Measurements from ENCODE around the gene ZNF584.
"Not testable (repeated sequence)": the region's sequence is repeated elsewhere in the genome, so short reads cannot be mapped to it uniquely, and the experiment has no call there.

Gene ZNF584

GRCh38 chr19:58408152-58409009 lies at the start of gene ZNF584:
Gene ZNF584 (plus strand): TSS chr19:58408649. CDS start chr19:58409148, 499 bp downstream.
- peak; percentile 99 for DNase-seq

DNA sequence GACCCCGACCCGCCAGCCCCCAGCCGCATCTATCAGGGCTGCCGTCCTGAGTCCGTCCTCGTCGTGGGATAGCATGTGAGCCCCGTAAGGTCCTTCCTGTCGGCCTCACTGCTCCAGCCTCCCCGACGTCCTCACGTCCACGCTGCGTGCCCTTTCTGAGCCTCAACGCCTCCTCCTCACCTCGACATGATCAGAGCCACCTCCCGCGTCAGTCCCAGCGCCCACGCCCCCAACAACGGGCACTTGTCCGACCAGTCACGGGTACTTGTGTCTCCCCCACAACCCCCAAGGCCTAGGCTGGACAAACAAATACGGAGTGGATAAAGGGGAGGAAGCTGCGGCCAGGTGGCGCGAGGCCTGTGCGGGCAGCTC lies 46.6 kb upstream of the ZNF584 start:
- peak; percentile 75 for DNase-seq

GRCh38 chr19:58362272-58362994 lies 46.0 kb upstream of the ZNF584 start, which contains the start of gene ZNF497:
Gene ZNF497 (minus strand): TSS chr19:58362751. CDS start chr19:58357635, 5,116 bp downstream.
- DNase-seq: peak; percentile 99

GRCh38 chr19:58364146-58364545 lies 44.3 kb upstream of the ZNF584 start:
- DNase-seq: no peak

GRCh38 chr19:58366585-58367430 lies 41.6 kb upstream of the ZNF584 start:
- DNase-seq: no peak

DNA sequence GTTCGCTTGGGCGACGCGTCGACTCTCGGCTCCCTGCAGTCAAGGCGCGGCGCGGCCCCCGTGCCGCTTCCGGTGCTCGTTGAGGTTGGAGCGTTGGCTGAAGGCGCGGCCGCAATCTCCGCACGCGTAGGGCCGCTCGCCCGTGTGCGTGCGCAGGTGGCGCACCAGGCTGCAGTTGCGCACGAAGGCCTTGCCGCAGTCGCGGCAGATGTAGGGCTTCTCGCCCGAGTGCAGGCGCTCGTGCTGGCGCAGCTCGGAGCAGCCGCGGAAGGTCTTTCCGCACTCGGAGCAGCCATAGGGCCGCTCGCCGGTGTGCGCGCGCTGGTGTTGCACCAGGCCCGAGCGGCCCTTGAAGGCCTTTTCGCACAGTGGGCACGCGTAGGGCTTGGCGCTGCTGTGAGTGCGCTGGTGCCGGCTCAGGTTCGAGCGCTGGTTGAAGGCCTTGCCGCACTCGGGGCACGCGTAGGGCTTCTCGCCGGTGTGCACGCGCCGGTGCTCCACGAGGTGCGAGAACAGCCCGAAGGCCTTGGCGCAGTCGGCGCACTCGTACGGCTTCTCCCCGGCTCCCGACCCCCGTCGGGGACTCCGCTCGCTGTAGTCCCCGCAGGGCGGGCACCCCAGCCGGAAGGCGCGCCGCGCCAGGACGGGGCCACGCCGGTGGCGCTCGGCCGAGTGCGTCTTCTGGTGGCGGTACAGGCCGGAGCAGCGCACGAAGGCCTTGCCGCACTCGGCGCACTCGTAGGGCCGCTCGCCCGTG lies 40.6 kb upstream of the ZNF584 start:
- DNase-seq: no peak

- DNase-seq: no peak
Observed at GRCh38 chr19:58368561-58369360, 39.7 kb upstream of the ZNF584 start.

DNA sequence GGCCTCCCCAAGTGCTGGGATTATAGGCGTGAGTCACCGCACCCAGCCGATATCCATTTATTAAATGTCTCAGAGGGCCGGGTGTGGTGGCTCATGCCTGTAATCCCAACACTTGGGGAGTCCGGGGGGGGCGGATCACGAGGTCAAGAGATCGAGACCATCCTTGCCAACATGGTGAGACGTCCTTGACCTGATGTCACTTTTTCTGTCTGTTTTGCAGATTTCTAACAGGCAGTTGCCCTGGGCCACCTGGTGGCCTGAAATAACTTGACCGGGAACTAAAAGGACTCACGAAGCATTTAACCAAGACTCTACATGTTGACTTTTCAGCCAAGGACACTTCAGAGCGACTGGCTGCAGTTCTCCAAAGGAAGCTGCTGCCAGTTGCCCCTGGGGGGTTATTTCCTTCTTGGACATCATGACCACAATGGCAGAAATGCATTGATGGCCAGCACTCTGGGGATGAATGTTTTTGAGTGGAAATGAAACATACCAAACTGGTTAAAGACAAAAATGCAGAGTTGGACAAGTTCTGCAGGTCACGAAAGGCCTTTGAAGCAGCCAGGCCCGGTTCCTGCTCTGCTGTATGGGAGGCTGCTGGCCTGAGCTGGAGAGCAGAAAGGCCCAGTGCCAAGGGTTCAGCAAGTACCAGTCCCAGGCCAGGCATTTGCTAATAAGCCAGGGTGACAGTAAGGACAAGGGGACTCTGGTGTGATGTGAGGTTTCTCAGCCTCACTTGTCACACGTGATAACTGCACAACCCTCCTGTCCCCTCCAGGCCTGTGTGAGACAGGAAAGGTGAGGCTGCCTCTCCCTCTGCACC lies 35.9 kb upstream of the ZNF584 start:
- no peak for DNase-seq

GRCh38 chr19:58374200-58374599 lies 34.2 kb upstream of the ZNF584 start:
- no peak for DNase-seq

- not testable (repeated sequence) for DNase-seq
Observed at GRCh38 chr19:58376724-58377123, 31.7 kb upstream of the ZNF584 start.

- DNase-seq: no peak
Observed at GRCh38 chr19:58379246-58379645, 29.2 kb upstream of the ZNF584 start.

GRCh38 chr19:58380037-58380661 lies 28.3 kb upstream of the ZNF584 start:
- peak; percentile 63 for DNase-seq

GRCh38 chr19:58380662-58381459 lies 27.6 kb upstream of the ZNF584 start, which contains the start of gene ZNF837:
Gene ZNF837 (minus strand): TSS chr19:58381030. CDS start chr19:58369332, 11,698 bp downstream.
- peak; percentile 100 for DNase-seq

DNA sequence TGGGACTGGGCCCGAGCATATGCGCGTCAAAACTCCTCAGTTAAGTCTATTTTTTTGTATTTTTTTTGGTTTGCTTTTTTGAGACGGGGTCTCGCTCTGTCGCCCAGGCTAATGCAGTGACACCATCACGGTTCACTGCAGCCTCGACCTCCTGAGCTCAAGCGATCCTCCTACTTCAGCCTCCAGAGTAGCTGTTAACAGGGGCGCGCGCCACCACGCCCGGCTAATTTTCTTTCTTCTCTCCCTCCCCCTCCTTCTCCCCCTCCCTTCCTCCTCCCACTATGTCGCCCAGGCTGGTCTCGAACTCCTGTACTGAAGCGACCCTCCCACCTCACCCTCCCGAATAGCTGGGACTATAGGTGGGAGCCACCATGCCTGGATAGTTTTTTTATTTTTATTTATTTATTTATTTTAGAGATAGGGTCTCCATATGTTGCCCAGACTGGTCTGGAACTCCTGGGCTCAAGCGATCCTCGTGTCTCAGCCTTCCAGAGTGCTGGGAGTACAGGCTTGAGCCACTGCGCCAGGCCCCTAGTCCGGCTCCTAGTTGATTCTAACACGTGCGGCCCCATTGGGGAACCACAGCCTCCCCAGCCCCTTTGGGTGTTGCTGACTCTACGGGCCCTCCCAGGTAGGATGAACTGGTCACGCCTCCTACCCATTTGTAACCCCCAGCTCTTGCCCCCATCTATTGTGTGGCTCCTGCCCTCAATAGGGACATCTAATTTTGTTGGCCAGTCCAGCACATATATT lies 26.8 kb upstream of the ZNF584 start:
- peak; percentile 57 for DNase-seq

DNA sequence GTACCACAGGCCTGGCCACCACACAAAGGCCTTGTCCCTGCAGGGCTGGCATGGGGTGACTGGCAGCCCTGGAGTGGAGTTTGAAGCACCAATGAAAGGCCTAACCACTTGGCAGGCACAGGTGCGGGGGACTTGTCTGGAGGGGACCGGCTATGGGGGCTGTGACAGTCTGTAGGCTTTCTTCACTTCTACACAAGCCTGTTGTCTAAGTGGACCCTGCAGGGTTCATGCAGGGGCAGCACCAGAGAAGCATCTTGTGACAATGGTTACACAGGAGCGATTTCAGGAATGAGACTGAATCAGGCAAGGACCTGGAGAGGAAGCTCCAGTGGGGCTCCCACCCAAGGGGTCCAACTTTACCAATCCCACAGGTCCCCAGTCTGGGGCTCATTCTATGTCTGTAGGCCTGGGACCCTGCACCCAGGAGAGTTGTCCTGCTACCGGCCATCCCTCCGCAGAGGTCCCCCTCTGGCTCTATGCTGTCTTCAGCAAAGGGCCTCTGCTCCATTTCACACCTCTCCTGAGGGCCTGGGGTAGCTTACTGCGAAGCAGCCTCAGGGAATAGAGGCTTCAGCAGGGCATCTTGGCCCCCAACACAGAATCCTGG lies 25.3 kb upstream of the ZNF584 start:
- no peak for DNase-seq

DNA sequence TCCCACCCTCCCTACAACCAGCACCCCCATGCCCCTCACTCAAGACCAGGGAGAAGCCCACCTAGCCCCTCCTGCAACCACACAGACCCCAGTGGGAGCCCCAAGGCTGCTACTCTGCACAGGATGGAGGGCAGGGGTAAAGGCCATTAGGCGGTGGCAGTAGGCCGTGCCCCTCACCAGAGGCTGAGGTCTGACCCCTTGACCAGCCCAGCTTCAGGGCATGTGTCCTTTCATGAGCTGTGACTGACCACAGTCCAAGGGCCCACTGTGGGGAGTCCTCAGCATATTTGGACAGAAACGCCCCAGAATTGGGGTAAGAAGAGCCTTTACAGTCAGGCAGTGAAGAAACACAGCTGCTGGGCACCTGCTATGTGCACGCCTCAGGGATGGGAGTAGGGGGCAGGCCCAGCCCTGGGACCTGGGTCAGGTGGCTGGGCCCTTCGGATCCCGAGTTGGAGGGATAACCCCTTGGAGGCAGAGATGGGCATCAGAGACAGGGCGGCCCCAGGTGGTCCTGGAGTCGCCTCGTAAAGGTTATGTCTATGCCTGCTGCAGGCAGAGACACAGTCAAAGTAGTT lies 23.0 kb upstream of the ZNF584 start:
- no peak for DNase-seq

- peak; percentile 63 for DNase-seq
Observed at GRCh38 chr19:58385891-58386575, 22.4 kb upstream of the ZNF584 start.
